Fibroblast of lung (primary cell): ENCODE measurements around the gene NOC4L. TPM values are rescaled to one million over a fixed set of nuclear protein-coding genes. Genes with fewer than 3 reads are reported as not detected.

ENCODE experiments used
- DNase-seq, 2 donors: peaks; one replicate each; pipeline versions ENCODE4 v3.0.0 to v3.0.0-alpha.2; 2010; ENCODE audit warnings: low read depth in 2 of 2
- H2AFZ ChIP-seq: 2 replicates; pipeline ENCODE4 v1.5.1; 2012; ENCODE audit warnings: low read length, control low read depth, inconsistent platforms
- H3K27ac ChIP-seq: 2 replicates; pipeline ENCODE4 v1.5.1; 2011; ENCODE audit warnings: low read length, control low read depth; ENCODE audit not compliant: insufficient read depth
- H3K27me3 ChIP-seq: 2 replicates; pipeline ENCODE4 v1.5.1; 2011; ENCODE audit warnings: mild to moderate bottlenecking, low read length; ENCODE audit not compliant: control insufficient read depth, insufficient read depth
- H3K36me3 ChIP-seq: 2 replicates; pipeline ENCODE4 v1.5.1; 2011; ENCODE audit warnings: low read length; ENCODE audit not compliant: control insufficient read depth, insufficient read depth
- H3K4me1 ChIP-seq: 2 replicates; pipeline ENCODE4 v1.5.1; 2011; ENCODE audit warnings: low read length; ENCODE audit not compliant: control insufficient read depth, insufficient read depth; ENCODE audit errors: extremely low read depth
- H3K4me2 ChIP-seq: 2 replicates; pipeline ENCODE4 v1.5.1; 2011; ENCODE audit warnings: low read length, control low read depth; ENCODE audit not compliant: insufficient read depth; ENCODE audit errors: extremely low read depth
- H3K4me3 ChIP-seq, 4 experiments: fragments of 200-600 bp in 1 of 4; sonication (generic) in 1 of 4; replicated peaks in 1 of 4; 2 replicates each; pipeline ENCODE4 v1.5.1; 2011 to 2016; ENCODE audit warnings: low read length in 4 of 4, low read depth in 3 of 4, mild to moderate bottlenecking in 3 of 4, control low read depth in 2 of 4, inconsistent platforms in 1 of 4, mixed read lengths in 1 of 4; ENCODE audit not compliant: insufficient read depth in 1 of 4; ENCODE audit errors: control extremely low read depth in 1 of 4
- H3K79me2 ChIP-seq: 2 replicates; pipeline ENCODE4 v1.5.1; 2012; ENCODE audit warnings: mild to moderate bottlenecking, low read length, inconsistent platforms; ENCODE audit not compliant: control insufficient read depth, insufficient read depth
- H3K9ac ChIP-seq: 2 replicates; pipeline ENCODE4 v1.5.1; 2011; ENCODE audit warnings: mild to moderate bottlenecking, low read length, control low read depth; ENCODE audit not compliant: insufficient read depth
- H3K9me3 ChIP-seq: 2 replicates; pipeline ENCODE4 v1.5.1; 2012; ENCODE audit warnings: low read depth, low read length; ENCODE audit not compliant: control insufficient read depth, insufficient read depth
- H4K20me1 ChIP-seq: 2 replicates; pipeline ENCODE4 v1.5.1; 2011; ENCODE audit warnings: low read length; ENCODE audit not compliant: control insufficient read depth, insufficient read depth; ENCODE audit errors: extremely low read depth
- EZH2 ChIP-seq: IDR thresholded peaks from 2 replicates; pipeline ENCODE4 v1.5.1; 2012; ENCODE audit warnings: low read length, control low read depth, mild to moderate bottlenecking; ENCODE audit errors: missing control alignments
- polyA plus RNA-seq, 2 donors: library from polyadenylated mRNA; depleted of rRNA in 1 of 2; stranded (reverse) in 1 of 2; unstranded in 1 of 2; fragments of >200 nt; gene quantifications; 2 replicates each; pipeline ENCODE4 v1.2.1, GENCODE V29; 2011 to 2012; ENCODE audit warnings: missing spikeins in 1 of 2
- total RNA-seq: library from RNA; depleted of rRNA; stranded (reverse); fragments of >200 nt; gene quantifications from 2 replicates; pipeline ENCODE4 v1.2.1, GENCODE V29; 2014
- TF ChIP-seq, protein P1 (sequence below), 2 donors: IDR thresholded peaks in 1 of 2; conservative IDR thresholded peaks in 1 of 2; 1 replicate in 1 of 2; 2 replicates in 1 of 2; pipeline ENCODE4 v1.5.1; 2011 to 2012; ENCODE audit warnings: low read length in 2 of 2, control low read depth in 1 of 2, inconsistent platforms in 1 of 2, low read depth in 1 of 2, mild to moderate bottlenecking in 1 of 2

Gene NOC4L
- total and polyA plus RNA-seq, 2 donors (not counting 1 experiment from before 2014, with no cell fraction given), result 3.0 to 6.8 TPM

GRCh38 chr12:132187646-132188450 lies 43.6 kb downstream of the NOC4L start:
- Histone ChIP-seq H3K79me2 (no peaks in the 10 kb centered on the region), H3K27ac (no peak overlapping the region), H2AFZ (no peak overlapping the region), H3K4me3 (no peak overlapping the region), H3K9ac (no peak overlapping the region), H3K4me1 (no peaks in the 10 kb centered on the region), H3K36me3 (no peaks in the 10 kb centered on the region), H3K27me3 (no peaks in the 10 kb centered on the region), H3K4me2 (no peak overlapping the region), H3K9me3 (no peaks in the 10 kb centered on the region), H4K20me1 (no peaks in the 10 kb centered on the region)
- no peak for TF ChIP-seq EZH2
- TF ChIP-seq, protein P1, sequence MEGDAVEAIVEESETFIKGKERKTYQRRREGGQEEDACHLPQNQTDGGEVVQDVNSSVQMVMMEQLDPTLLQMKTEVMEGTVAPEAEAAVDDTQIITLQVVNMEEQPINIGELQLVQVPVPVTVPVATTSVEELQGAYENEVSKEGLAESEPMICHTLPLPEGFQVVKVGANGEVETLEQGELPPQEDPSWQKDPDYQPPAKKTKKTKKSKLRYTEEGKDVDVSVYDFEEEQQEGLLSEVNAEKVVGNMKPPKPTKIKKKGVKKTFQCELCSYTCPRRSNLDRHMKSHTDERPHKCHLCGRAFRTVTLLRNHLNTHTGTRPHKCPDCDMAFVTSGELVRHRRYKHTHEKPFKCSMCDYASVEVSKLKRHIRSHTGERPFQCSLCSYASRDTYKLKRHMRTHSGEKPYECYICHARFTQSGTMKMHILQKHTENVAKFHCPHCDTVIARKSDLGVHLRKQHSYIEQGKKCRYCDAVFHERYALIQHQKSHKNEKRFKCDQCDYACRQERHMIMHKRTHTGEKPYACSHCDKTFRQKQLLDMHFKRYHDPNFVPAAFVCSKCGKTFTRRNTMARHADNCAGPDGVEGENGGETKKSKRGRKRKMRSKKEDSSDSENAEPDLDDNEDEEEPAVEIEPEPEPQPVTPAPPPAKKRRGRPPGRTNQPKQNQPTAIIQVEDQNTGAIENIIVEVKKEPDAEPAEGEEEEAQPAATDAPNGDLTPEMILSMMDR (conservative IDR thresholded peaks at IDR 0.05 in 1 of 2, IDR thresholded peaks at IDR 0.05 in 1 of 2; ENCODE audit: low read depth in 1 of 2, low read length in 2 of 2), result no peak
- no peak for DNase-seq

- Histone ChIP-seq H3K27ac (no peak overlapping the region), H3K79me2 (no peaks in the 10 kb centered on the region), H2AFZ (no peak overlapping the region), H3K4me3 (no peak overlapping the region), H3K27me3 (no peaks in the 10 kb centered on the region), H4K20me1 (no peaks in the 10 kb centered on the region), H3K36me3 (no peaks in the 10 kb centered on the region), H3K4me2 (no peak overlapping the region), H3K9ac (no peak overlapping the region), H3K9me3 (no peaks in the 10 kb centered on the region), H3K4me1 (no peaks in the 10 kb centered on the region)
- no peak for DNase-seq
- no peak for TF ChIP-seq EZH2
These were observed 44.2 kb downstream of the NOC4L start for GRCh38 chr12:132188451-132188901.

DNA sequence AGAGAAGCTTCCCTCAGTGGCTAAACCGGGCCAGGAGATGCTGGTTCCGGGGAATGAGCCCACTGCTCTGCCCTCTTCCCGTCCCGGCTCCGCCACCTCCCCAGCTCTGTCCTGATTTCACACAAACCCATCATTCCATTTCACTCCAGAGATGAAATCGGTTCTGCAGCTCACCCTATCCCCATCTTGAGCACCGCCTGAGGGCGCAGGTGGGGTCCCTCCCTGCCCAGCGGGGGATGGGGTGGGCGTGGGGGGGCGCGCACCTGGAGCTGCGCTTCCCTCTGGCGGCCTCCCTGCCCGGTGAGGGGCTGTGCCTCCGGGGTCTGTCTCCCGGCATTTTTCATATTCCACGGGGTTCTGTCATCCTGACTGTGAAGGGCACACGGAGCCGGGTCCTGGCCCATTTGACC lies 44.7 kb downstream of the NOC4L start:
- Histone ChIP-seq H3K9me3 (no peaks in the 10 kb centered on the region), H2AFZ (peak overlapping the region; percentile 82), H4K20me1 (no peaks in the 10 kb centered on the region), H3K79me2 (no peaks in the 10 kb centered on the region), H3K27ac (no peak overlapping the region), H3K4me1 (no peaks in the 10 kb centered on the region), H3K36me3 (no peaks in the 10 kb centered on the region), H3K4me3 (peak overlapping the region; percentile 25 to 58 (median 48)), H3K9ac (no peak overlapping the region), H3K4me2 (peak overlapping the region; percentile 72), H3K27me3 (no peaks in the 10 kb centered on the region)
- TF ChIP-seq EZH2, result no peak
- TF ChIP-seq, protein P1 (conservative IDR thresholded peaks at IDR 0.05 in 1 of 2, IDR thresholded peaks at IDR 0.05 in 1 of 2; ENCODE audit: low read depth in 1 of 2, low read length in 2 of 2), result no peak
- DNase-seq, result no peak
